Activated gamma-delta T cell (primary cell): ENCODE measurements around the gene TRIM66.

ENCODE experiments used
- DNase-seq: peaks from one replicate; lab custom pipeline; 2025; lab: John Stamatoyannopoulos, UW

Gene TRIM66

DNA sequence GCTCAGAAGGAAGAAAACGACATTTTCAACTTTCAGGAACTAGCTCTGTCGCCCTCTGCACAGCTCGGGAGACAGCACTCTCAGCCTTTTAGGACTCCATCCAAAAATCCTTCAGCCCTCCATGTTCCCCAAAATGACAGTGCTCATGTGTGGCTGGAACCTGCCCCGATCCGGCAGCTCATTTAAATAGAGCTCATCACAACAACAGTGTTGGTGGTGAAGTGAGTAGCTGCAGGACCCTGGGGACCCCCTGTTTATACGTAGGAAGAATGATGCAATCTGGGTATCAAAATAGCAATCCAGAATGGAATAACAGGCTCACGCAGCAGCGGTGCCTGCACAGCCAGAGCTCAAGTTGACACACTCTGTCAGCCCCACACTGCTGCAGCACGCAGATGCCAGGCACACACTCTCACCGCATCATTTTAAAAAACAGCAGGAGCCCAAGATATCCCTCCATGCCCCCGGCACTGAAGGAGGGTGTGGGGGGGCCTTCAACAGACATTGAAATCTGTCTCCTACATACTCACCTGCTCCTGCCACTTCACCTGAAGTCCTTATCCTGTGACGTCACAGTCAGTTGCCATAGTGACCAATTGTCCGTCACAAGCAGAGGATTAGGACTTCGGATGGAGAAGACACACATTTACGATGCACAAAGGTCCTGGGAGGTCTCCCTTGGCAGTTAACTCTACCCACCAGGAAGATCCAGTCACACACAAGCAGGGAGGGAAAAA is 24.0 kb downstream of the TRIM66 start:
- DNase-seq: no peak

DNA sequence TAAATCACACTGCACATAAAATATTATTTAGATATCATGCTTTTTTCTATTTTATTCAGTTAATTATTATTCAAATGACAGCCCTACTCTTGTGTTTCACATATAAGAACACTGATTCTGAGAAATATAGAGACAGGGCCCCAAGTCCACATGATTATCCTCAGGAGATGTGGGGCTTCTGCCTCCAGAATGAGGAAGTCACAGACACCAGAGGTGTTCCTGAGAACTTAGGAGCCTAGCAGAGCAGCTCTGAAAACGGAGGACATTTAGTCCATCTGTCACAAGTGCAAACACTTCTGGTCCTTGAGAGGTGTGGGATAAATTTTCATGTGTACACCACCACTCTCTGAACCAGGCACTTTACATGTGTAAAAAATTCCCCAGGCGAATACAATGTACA is 26.2 kb downstream of the TRIM66 start:
- no peak for DNase-seq

DNA sequence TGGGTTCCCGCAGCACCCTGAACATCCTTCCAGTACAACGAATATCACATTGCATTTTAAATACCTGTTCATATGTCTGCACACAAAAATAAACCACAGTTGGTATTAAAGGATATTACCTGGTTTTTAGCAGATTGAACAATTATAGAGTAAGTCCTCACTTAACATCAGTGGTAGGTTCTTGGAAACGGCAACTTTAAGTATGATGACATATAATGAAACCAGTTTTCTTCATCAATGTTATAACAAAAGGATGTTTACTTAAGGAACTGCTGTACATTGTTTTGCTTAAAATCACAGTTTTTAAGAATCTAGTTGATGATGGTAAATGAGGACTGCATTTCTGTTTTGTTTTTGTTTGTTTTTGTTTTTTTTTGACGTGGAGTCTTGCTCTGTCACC is 28.0 kb downstream of the TRIM66 start:
- DNase-seq: no peak

DNA sequence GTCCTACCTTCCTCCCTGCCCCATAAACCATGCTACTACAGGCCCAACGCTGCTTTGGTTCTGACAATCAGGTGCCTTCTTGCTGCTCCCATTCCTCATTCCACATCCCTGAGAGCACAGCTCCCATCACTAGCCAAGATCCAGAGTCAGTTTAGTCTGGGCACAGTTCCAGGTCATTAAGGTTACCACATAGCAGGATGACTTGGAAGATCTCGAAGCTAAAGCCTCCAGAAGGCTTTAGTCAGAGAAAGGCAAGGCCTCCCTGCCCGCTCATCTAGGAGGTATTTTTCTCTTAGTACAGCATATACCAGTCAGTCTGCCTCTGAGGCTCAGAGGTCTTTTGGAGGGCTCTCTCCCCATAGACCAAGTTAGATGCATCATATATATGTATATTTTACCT is 30.3 kb downstream of the TRIM66 start:
- no peak for DNase-seq

DNA sequence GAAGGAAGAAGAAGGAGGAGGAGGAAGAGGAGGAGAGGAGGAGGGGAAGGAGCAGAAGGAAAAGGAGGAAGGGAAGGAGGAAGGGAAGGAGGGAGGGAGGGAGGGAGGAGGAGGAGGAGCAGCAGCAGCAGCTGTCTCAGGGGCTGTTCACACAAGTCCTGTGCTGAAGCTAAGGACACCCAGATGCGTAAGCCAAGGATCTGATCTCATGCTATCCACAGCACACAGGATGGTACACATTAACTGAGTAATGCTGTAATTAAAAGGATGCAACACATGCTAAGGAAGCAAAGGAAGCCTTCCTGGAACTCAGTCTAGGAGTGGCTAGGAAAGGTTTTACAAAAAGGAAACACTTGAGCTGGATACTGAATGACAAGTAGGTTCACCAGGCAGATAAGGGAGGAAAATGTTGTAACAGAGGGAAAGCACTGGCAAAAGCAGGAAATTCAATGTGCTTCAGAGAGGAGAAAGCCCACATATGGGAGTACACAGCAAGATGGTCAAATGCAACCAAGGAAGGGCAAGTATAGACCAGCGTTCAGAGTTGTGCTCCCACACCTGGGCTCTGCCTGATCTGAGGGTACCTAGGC is 32.0 kb downstream of the TRIM66 start:
- DNase-seq: no peak

DNA sequence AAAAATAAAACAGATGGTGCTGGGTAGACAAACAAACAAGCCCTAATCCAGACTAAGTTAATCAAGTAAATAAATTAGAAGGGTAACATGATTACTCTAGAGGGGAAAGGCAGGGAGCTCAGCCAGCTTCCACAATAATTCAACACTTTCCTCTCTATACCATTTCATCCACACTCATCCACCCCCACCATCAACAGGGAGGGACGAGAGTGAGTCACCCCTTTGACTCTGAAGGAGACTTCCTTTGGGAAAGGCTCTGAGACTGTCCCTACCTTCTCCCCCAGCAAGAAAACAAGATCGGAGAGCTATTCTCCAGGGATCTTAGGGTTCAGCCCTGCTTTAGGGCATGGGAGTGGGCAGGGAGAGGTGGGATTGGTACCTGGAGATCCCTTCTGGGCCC is 33.1 kb downstream of the TRIM66 start:
- DNase-seq: no peak

DNA sequence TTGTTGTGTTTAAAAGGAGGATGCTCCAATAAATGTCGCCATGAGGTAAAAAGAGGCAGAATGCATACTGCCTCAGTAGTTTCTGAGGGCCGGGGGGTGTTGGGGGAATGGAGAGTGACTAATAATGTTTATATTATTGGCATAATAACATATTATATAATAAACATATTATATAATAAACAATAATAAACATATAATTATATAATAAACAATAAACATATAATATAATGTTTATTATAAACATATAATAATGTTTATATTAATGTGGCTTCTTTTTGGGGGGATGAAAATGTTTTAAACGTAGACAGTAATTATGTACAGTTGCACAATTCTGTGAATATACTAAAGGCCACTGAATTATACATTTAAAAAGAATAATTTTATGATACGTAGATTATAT is 35.6 kb downstream of the TRIM66 start:
- no peak for DNase-seq

DNA sequence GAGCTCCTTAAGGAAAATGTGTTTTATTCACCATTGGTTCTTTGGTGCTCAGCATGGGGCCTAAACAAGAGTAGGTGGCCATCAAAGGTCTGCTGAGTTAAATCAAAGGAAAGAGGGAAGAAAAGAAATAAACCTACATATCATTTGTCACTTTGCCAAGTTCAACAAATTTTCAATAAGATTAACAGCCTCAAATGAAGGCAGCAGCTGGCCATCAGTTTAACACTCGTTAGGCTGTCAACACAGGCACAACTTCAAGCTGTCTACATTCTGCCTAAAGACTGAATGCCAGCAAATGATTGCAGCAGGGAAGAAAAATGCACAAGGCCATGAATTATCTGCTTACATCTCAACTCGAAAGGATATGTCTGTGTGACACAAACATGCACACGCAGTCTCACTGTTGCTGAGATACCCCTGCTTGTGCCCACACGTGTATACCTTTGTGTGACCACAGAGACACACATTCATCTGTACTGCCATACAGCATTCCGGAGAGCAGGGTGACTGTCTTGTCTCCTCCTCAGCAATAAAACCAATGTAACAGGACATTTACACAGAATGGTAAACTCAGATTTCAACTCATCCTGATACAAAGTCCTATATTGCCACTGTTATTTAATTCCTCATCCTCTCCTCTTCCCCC is 40.1 kb downstream of the TRIM66 start:
- no peak for DNase-seq

DNA sequence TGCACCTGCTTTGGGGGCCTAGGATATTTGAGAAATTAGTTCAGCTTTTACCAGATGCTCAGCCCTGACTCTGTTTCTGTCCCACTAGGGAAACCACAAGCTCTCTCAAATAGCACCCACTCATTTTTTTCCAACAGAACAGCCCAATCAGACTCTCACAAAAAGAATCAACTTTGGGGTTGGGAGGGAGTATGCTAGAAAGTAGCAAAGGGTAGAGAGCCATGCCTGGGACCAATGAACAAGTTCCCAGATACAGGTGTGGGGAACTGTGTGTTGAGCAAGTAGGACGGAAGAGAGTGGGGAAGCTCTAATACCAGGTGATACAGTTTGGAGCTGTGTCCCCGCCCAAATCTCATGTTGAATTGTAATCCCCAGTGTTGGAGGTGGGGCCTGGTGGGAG is 41.1 kb downstream of the TRIM66 start:
- DNase-seq: no peak

DNA sequence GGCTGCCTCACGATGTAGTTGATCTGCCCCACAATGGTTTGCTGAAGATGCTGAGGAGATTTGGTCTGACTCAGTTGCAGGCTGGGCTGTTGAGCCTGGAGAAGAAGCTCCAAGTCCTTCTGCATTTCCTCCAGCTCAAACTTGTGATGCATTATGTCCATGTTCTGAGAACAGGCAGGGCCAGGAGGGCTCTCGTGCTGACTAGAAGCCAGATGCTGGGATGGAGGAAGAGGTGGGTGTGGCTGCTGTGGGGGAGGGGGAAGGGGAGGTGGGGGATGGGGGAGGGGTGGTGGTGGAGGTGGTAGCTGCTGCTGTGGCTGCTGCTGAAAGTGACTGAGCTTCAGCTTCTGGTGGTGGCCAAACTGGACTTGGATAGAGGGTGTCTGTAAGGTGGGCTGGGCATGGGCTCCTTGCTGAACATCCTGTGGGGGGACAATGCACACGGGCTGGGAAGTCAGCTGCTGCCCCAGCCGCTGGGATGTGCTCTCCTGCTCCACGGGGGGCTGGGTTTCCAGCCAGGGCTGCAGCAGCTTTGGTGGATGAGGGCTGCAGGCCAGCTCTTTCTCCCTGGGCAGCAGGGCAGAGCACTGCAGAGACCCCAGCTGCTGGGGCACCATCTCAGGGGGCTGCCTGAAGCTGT is 42.1 kb downstream of the TRIM66 start:
- DNase-seq: no peak

DNA sequence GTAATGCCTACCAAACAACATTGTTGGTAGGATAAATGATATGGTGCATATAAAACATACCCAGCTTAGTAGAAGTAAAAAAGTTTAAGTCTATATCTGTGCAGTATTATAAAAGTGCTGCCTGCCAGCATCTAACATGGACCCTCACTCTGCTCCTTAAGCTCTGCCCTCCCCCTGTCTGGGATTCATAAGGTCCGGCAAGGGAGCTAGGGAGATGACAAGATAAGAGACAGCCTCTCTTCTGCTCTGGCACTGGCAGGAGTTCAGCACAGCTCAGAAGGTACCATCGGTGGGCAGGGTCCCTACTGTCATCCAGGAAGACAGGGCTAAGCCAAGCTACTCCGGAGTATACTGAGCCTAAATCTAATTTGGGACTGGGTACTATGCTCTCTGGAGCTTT is 42.8 kb downstream of the TRIM66 start:
- no peak for DNase-seq

DNA sequence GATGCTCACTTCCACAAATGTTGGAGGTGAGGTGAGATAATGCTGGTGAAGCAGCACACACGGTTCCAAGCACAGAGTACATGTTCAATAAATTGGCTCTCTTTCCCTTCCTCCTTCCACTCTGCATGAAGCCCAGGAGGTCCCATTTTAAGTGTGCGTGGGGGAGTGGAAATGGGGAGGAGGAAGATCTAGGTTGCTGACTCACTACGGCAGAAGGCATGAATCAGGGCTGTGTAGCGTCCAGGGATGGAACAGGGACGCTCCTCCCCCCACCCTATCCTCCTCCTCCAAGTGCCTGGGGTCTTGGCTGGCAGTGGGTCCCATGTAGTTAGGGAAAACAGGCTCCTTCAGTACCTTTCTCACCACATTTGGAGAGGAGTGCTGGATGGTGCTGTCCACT is 44.2 kb downstream of the TRIM66 start:
- no peak for DNase-seq

DNA sequence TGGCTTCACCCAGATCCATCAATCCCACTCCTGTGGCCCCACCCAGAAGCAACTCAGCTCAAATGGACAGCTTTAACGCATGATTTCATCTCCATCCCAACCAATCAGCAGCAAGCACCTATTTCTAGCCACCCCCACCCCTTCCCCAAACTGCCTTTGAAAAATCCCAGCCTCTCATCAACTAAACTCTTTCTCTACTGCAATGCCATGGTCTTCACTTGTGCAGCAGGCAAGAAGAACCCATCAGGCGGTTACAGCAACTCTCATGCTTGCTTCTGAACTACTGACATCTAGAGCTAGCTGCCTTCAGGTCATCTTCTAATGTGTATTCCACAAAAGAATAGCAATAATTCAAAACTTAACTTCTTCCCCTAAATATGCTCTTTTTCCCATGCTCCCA is 46.3 kb downstream of the TRIM66 start:
- no peak for DNase-seq

DNA sequence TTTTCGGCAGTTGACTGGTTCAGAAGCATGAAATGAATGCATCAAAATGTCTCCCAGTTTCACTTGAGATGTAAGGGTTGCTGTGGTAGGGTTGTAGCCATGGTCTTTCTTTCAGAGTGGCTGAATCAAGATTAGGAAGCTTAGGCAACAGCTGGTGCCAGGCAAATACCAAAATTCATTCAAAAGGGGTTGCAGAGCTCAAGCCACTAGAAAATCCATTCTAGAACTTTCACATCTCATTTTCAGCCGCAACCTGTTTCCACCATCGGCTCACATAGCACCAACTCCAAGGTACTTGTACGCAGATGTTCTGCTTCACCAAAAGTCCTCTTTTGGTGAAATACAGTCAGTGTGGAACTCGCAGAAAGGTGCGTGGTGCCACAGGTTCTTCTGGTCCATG is 48.0 kb downstream of the TRIM66 start:
- DNase-seq: no peak

DNA sequence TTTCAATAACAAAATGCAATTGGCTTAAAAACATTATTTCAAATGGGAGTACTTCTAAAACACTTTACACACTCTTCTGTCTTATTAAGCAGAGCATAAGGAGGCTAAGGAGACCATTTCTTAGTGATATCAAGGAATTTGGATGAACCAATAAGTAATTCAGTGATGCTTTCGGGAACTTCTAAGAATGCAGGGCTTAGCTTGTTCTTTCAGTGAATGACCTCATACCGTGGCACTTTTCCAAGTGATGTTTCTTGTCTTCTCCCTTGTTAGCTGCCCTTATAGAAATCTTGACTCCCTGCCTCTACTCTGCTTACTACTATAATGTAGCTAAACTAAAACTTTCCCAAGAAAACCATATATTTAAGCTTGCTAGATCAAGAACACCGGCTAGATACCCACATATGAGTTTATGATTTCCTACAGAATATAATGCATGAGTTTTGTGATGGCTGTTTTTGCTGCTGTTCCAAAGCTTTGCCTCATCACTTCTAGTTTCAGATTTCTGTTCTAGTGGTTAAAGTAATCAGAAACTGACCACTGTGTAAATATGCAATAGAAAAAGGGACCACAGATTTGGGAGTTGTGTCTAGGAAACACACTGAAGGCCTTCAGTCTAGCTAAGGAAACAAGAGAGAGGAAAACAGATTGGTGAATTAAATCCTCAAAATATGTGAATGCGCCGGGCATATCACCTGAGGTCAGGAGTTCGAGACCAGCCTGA is 50.9 kb downstream of the TRIM66 start:
- DNase-seq: no peak

DNA sequence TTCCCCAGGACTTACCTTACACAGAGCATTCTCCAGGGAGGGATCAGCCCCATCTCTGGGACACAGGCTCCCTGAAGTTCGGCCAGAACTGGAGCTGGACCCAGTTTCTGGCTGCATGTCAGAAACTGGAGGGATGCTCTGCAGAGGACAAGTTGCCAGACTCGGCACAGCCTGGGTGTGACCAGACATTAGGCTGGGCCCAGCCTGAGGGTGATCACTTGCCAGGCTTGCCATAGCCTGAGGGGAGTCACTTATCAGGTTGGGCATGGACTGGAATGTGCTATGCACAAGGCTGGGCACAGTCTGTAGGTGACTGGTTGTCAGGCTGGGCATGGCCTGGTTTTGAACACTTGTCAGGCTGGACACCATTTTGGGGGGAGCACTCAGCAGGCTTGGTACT is 57.8 kb downstream of the TRIM66 start:
- DNase-seq: no peak

DNA sequence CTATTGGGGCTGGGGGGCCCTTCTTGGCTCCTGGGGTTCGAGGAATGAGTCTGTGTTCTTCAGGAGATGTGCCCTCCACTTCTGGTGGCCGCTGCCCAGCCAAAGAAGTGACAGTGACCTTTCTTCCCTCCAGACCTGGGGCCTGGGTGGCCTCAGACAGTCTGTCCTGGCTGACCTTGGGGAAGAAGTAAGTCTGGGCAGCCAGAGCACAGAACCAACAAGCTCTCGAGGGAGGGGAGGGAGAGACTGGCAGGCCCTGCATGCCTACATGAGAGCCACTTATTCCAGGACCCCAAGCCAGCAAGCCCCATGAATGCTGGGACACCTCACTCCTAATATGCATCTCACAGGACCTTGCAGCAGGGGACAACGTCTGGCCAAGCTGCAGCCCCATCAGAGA is 61.3 kb downstream of the TRIM66 start:
- no peak for DNase-seq

DNA sequence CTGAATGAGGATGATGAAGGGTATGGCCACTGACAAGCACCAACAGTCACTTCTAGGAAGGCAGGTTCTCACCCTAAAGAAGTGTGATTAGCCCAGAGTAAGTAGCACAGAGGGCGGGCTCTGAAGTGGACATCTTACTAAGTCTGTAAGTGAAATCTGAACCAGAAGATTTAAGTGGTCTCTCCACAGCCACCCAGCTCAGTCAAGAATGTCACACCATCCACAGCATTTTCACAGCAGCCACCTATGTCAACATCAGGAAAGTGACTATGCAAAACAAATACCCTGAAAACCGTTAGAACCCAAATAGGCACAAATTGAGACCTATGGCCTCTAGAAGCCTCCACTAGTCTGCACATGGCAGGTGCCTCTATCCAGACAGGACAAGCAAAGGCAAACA is 65.4 kb downstream of the TRIM66 start:
- no peak for DNase-seq

DNA sequence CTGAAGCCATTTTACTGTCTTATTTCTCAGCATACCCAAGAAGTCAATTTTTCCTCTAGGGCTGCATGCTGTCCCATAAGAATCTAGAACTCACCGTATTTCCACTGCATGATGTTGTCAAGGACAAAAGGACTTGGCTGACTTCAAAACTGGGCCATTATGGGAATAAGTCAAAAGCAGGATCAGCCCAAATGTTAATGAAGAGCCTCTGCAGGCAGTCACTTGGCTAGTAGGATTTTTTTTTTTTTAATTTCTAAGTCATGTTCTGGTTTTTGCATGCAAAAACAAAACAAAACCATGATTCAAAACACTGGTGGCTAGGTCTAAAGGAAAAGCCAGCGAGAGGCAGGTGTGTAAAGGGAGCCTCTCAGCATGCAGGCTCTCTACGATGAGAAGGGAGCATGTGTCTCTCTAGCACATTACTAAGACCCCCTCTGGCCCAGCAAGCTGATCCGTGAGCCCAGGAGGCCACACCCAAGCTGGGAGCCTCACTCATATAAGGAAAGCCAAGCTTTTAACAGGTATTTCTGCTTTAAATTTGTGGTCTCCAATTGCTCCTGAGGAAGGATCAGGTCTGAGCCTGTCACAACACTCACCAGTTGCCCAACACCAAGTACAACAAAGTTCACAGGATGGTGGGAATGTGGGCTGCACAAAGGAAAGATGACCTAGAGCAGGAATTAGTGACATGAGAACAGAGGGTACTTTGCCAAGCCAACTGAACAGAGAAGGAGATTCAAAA is 67.0 kb downstream of the TRIM66 start:
- DNase-seq: no peak

DNA sequence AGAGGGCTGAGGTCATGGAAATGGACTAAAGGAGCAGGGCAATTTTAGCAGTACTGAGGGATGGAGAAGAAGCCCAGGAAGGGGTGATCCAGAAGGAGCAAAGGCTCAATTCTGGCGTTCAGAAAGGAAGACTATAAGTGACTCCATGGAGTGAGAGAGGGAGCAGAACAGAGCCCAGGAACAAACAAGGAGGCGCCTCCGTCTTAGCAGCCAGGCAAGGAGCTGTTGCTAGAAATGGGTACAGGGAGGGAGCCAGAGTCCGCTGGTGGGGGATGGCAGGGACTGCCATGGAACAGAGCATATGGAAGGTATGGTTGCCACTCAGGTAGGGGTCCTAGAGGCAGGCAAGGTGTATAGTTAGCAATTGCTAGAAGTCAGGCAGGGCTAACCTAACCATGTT is 68.0 kb downstream of the TRIM66 start:
- no peak for DNase-seq

DNA sequence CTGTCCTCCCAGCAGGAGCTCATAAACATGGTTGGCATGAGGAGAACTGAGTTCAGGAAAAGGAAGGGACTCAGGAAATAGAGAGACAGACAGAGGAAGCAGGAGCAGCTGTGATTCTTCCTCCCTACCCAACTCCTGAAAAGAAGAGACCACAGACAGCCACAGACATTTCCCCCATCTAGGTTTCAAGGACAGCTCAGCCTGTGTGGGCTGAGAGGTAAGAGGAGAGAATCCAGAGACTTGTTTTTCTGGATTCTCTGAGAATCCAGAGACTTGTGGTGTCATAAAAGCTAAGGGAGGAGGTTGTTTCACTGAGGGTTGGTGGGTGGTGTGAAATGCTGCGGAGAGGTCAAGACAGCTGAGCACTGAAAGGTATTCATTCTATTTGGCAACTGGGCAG is 69.4 kb downstream of the TRIM66 start:
- no peak for DNase-seq

DNA sequence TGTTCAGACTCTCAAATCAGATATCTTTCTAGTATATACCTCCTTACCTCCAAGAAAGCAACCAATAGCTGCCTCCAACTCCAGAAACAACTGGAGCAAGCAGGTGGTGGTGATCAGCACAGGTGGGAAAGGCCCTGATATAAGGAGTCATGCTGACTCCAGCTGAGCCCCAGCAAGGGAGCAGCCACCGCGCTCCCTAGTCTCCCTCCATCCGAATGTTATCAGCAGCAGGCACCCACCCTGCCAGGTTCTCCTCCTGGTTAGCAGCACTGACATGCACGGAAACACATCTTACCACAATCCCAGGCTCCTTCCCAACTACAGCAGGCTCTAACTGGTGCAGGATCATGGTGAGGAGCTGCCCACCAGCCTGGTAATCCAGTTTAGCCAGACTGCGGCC is 69.9 kb downstream of the TRIM66 start:
- no peak for DNase-seq
